DOHH2 (cell line): ENCODE results near the gene CFAP70.

ENCODE experiments used
- EZH2phosphoT487 ChIP-seq: fragments of 200-600 bp; sonication (generic); IDR thresholded peaks from 2 replicates; pipeline ENCODE4 v1.6.1; 2017; ENCODE audit warnings: borderline replicate concordance, mild to moderate bottlenecking, antibody characterized with exemption, low read length, moderate library complexity, mixed read lengths
- TF ChIP-seq, protein P1 (sequence below): fragments of 200-600 bp; sonication (generic); IDR thresholded peaks from one replicate; pipeline ENCODE4 v1.5.1; 2014; ENCODE audit warnings: antibody characterized with exemption, mild to moderate bottlenecking, low read depth, low read length; ENCODE audit not compliant: poor library complexity, severe bottlenecking

DNA sequence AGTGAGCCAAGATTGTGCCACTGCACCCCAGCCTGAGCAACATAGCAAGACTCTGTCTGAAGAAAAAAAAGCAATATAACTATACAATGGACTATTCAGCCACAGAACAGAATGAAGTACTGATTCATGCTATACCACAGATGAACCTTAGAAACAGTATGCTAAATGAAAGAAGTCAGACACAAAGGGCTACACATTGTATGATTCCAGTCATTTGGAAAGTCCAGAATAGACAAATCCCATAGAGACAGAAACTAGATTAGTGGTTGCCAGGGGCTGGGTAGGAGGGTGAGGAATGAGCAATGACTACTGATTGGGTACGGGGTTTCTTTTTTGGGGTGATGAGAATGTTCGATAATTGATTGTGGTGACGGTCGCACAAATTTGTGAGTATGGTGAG lies 9.6 kb upstream of the CFAP70 start:
- TF ChIP-seq, protein P1, sequence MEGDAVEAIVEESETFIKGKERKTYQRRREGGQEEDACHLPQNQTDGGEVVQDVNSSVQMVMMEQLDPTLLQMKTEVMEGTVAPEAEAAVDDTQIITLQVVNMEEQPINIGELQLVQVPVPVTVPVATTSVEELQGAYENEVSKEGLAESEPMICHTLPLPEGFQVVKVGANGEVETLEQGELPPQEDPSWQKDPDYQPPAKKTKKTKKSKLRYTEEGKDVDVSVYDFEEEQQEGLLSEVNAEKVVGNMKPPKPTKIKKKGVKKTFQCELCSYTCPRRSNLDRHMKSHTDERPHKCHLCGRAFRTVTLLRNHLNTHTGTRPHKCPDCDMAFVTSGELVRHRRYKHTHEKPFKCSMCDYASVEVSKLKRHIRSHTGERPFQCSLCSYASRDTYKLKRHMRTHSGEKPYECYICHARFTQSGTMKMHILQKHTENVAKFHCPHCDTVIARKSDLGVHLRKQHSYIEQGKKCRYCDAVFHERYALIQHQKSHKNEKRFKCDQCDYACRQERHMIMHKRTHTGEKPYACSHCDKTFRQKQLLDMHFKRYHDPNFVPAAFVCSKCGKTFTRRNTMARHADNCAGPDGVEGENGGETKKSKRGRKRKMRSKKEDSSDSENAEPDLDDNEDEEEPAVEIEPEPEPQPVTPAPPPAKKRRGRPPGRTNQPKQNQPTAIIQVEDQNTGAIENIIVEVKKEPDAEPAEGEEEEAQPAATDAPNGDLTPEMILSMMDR: no peak
- TF ChIP-seq EZH2phosphoT487: no peak
